ENCODE results near the gene GAD1. TPM values are rescaled to one million over a fixed set of nuclear protein-coding genes. Genes with fewer than 3 reads are reported as not detected.

GAD1 gene
- total RNA-seq, 2 donors from 2014 or later = 0.41 to 5.5 TPM

DNA sequence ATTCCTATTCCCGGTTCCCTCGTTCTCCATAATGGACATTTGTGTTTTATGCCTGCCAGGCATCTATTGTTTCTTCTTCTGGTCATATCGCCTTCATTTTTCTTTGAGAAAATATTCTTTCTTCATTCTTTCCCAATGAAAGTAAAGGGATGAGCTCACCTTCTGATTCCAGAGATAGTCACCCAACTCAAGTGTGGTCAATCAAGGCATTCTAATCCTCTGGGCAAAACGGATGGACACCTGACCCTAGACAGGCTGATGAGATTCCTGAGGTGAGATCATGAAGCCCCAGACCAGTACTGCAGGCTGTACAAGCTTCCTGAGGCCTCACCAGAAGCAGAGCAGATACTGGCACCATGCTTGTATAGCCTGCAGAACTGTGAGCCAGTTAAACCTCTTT is 52.8 kb downstream of the GAD1 start:
- Histone ChIP-seq H3K9me3 (no peaks in the 10 kb centered on the region), H3K4me1 (ENCODE audit: control insufficient read depth in 1 of 2, low read depth in 2 of 2) (no peaks in the 10 kb centered on the region), H3K4me3 (no peak overlapping the region), H3K27me3 (replicated peaks; ENCODE audit: insufficient read depth) (no peaks in the 10 kb centered on the region), H3K27ac (no peak overlapping the region), H3K36me3 (no peaks in the 10 kb centered on the region)
- ATAC-seq (ENCODE audit: insufficient number of reproducible peaks, low FRiP score, low read depth) = no peak
- DNase-seq (ENCODE audit: low spot score) = no peak
- TF ChIP-seq, protein P1, sequence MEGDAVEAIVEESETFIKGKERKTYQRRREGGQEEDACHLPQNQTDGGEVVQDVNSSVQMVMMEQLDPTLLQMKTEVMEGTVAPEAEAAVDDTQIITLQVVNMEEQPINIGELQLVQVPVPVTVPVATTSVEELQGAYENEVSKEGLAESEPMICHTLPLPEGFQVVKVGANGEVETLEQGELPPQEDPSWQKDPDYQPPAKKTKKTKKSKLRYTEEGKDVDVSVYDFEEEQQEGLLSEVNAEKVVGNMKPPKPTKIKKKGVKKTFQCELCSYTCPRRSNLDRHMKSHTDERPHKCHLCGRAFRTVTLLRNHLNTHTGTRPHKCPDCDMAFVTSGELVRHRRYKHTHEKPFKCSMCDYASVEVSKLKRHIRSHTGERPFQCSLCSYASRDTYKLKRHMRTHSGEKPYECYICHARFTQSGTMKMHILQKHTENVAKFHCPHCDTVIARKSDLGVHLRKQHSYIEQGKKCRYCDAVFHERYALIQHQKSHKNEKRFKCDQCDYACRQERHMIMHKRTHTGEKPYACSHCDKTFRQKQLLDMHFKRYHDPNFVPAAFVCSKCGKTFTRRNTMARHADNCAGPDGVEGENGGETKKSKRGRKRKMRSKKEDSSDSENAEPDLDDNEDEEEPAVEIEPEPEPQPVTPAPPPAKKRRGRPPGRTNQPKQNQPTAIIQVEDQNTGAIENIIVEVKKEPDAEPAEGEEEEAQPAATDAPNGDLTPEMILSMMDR (IDR thresholded peaks at IDR 0.05) = no peak

DNA sequence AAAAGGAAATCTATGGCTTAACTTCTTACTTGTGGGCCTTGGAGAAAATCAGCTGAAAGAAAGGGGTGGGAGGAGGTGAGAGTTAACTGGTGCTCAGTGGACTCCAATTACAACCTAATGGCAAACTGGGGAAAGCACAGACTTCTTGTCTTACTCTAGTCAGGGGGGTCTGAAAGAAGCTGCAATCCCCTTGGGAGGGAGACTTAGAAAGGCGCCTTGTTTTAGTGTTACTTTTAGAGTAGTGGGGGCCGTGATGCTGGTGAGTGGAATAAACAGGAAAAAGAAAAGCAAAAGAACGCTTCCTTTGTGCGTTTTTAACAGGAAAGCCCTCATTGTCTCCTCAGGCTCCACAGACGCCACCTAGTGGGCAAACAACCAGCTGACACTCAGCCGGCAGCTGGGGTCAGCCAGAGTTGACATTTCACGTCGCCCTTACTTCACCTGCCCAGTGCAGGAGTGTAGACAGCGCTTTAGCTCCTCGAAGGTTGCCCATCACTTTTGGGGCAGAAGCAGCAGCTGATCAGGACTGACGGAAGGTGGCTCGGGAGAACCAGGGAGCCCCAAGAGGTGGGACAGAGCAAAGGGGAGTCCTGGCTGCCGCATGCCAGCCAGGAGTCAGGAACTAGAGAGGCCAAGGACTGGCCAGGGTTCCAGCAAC is 56.5 kb downstream of the GAD1 start:
- H3K27ac ChIP-seq = no peak overlapping the region
- TF ChIP-seq, protein P1 (IDR thresholded peaks at IDR 0.05) = peak; percentile 88
- H3K27me3 ChIP-seq (replicated peaks; ENCODE audit: insufficient read depth) = no peaks in the 10 kb centered on the region
- peak overlapping the region; percentile 65 for H3K4me3 ChIP-seq
- H3K4me1 ChIP-seq (ENCODE audit: control insufficient read depth in 1 of 2, low read depth in 2 of 2) = no peaks in the 10 kb centered on the region
- ATAC-seq (ENCODE audit: insufficient number of reproducible peaks, low FRiP score, low read depth) (no peak), DNase-seq (ENCODE audit: low spot score) (peak; percentile 9)
- no peaks in the 10 kb centered on the region for H3K36me3 ChIP-seq
- no peaks in the 10 kb centered on the region for H3K9me3 ChIP-seq

DNA sequence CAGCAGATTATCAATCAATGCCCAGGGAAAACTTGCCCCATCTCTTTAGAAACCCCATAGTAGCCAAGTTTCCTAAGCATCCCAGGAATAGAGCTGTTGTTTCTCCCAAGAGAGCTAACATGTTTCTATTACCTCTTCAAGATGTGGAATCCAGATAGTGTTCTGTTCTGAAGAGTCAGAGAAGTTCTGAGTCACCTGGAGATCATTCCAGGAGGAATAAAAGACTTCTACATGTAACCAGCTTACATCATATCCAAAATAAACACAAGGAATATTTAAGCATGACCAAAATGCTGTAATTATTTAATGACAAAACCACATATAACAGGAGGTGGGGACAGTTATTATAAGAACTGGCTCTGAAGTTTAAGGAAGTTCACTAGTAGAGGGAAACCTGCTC is 61.4 kb downstream of the GAD1 start:
- no peak overlapping the region for H3K27ac ChIP-seq
- TF ChIP-seq, protein P1 (IDR thresholded peaks at IDR 0.05) = no peak
- ATAC-seq (ENCODE audit: insufficient number of reproducible peaks, low FRiP score, low read depth) (no peak), DNase-seq (ENCODE audit: low spot score) (no peak)
- H3K4me3 ChIP-seq = no peak overlapping the region
- no peaks in the 10 kb centered on the region for H3K27me3 ChIP-seq (replicated peaks; ENCODE audit: insufficient read depth)
- no peaks in the 10 kb centered on the region for H3K9me3 ChIP-seq
- no peaks in the 10 kb centered on the region for H3K4me1 ChIP-seq (ENCODE audit: control insufficient read depth in 1 of 2, low read depth in 2 of 2)
- H3K36me3 ChIP-seq = no peaks in the 10 kb centered on the region

DNA sequence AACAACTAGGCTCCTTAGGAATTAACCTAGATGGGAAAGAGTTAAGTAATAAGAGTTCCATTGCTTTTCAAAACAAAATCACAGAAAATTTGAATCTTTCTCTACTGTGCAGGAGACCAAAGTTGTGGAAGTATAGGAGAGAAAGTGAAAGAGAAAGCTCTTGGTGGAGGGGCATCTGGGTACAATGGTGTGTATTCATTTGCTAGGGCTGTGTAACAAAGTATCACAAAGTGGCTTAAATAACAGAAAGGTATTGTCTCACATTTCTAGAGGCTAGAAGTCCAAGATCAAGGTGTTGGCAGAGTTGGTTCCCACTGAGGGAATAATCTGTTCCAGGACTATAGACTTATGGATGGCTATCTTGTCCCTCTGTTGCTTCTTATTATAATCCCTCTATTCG is 61.8 kb downstream of the GAD1 start:
- Histone ChIP-seq H3K36me3 (no peaks in the 10 kb centered on the region), H3K27ac (no peak overlapping the region), H3K9me3 (no peaks in the 10 kb centered on the region), H3K27me3 (replicated peaks; ENCODE audit: insufficient read depth) (no peaks in the 10 kb centered on the region), H3K4me1 (ENCODE audit: control insufficient read depth in 1 of 2, low read depth in 2 of 2) (no peaks in the 10 kb centered on the region), H3K4me3 (no peak overlapping the region)
- TF ChIP-seq, protein P1 (IDR thresholded peaks at IDR 0.05) = no peak
- DNase-seq (ENCODE audit: low spot score) (no peak), ATAC-seq (ENCODE audit: insufficient number of reproducible peaks, low FRiP score, low read depth) (no peak)

DNA sequence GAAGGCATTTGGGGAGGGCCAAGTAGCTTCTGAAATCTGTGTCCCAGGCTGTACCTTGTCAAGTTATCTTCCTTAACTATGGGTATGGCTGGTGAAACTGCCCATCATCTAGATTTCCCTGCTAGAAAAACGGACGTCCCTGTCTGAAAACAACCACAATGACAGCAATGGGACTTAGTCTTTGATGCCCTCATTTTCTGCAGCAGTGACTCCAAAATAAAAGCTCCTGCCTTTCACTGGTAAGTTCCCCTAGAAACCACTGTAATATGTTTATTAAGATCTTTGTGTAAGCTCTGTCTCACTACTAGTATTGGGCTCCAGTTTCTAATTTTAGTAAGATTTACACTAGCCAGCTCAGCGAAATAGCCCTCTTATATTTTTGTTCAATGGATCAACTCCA is 65.2 kb downstream of the GAD1 start:
- Histone ChIP-seq H3K36me3 (no peaks in the 10 kb centered on the region), H3K4me1 (ENCODE audit: control insufficient read depth in 1 of 2, low read depth in 2 of 2) (no peaks in the 10 kb centered on the region), H3K27ac (no peak overlapping the region), H3K27me3 (replicated peaks; ENCODE audit: insufficient read depth) (no peaks in the 10 kb centered on the region), H3K9me3 (no peaks in the 10 kb centered on the region), H3K4me3 (no peak overlapping the region)
- DNase-seq (ENCODE audit: low spot score) (no peak), ATAC-seq (ENCODE audit: insufficient number of reproducible peaks, low FRiP score, low read depth) (no peak)
- TF ChIP-seq, protein P1 (IDR thresholded peaks at IDR 0.05) = no peak
